Measurements from ENCODE around the gene TLE6.

DNA sequence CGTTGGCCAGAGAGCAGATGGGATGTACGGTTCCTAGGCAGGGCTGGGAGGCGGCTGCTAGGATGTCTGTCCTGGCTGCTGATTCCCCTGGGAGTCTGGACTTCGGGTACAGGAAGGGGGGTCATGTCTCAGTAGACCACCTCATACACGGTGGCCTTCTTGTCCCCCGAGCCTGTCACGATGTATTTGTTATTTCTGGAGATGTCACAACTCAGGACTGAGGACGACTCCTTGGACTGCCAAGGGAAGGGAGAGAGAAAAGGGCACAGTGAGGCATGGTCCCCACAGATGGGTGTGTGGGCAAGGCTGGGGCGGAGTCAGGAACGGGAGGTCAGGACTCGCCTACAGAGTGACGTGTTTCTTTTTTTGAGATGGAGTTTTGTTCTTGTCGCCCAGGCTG lies 20.4 kb downstream of the TLE6 start:
- TF ChIP-seq, protein P1, sequence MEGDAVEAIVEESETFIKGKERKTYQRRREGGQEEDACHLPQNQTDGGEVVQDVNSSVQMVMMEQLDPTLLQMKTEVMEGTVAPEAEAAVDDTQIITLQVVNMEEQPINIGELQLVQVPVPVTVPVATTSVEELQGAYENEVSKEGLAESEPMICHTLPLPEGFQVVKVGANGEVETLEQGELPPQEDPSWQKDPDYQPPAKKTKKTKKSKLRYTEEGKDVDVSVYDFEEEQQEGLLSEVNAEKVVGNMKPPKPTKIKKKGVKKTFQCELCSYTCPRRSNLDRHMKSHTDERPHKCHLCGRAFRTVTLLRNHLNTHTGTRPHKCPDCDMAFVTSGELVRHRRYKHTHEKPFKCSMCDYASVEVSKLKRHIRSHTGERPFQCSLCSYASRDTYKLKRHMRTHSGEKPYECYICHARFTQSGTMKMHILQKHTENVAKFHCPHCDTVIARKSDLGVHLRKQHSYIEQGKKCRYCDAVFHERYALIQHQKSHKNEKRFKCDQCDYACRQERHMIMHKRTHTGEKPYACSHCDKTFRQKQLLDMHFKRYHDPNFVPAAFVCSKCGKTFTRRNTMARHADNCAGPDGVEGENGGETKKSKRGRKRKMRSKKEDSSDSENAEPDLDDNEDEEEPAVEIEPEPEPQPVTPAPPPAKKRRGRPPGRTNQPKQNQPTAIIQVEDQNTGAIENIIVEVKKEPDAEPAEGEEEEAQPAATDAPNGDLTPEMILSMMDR (IDR thresholded peaks at IDR 0.05): no peak
- TF ChIP-seq POLR2A (IDR thresholded peaks at IDR 0.05): no peak

Data from lower leg skin (tissue), 3 donors.